HG02840 (cell line): ENCODE results near the gene PRKCH.

Source experiments
- ATAC-seq: cut with Tn5 transposase; IDR thresholded peaks from one replicate; pipeline ENCODE4 v1.9.1; 2021; ENCODE audit warnings: mild to moderate bottlenecking, moderate library complexity, moderate number of reproducible peaks; ENCODE audit not compliant: unreplicated experiment, low FRiP score

PRKCH gene

GRCh38 chr14:61559641-61560201 lies 238.3 kb downstream of the PRKCH start:
- ATAC-seq = no peak

DNA sequence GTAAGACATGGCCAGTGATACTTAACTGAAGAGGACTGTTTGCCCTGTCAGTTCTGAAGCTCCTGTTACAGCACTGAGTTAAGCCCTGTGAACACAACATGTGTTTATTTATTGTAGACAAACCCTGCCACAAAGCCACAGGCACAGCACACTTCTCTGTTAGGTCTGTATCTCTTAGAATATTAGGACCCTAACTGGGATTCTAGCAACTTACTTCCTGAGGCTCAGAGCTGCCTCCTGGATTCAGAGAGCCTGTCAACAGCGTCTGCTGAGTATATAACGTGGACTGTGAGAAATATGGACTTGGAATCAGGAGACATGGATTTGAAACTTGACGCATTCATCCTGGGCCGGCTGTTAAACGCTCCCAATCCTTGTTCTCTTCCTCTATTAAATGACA lies 238.9 kb downstream of the PRKCH start:
- ATAC-seq = no peak

GRCh38 chr14:61561104-61561503 lies 239.7 kb downstream of the PRKCH start:
- ATAC-seq = no peak

GRCh38 chr14:61561657-61562276 lies 240.4 kb downstream of the PRKCH start:
- no peak for ATAC-seq

DNA sequence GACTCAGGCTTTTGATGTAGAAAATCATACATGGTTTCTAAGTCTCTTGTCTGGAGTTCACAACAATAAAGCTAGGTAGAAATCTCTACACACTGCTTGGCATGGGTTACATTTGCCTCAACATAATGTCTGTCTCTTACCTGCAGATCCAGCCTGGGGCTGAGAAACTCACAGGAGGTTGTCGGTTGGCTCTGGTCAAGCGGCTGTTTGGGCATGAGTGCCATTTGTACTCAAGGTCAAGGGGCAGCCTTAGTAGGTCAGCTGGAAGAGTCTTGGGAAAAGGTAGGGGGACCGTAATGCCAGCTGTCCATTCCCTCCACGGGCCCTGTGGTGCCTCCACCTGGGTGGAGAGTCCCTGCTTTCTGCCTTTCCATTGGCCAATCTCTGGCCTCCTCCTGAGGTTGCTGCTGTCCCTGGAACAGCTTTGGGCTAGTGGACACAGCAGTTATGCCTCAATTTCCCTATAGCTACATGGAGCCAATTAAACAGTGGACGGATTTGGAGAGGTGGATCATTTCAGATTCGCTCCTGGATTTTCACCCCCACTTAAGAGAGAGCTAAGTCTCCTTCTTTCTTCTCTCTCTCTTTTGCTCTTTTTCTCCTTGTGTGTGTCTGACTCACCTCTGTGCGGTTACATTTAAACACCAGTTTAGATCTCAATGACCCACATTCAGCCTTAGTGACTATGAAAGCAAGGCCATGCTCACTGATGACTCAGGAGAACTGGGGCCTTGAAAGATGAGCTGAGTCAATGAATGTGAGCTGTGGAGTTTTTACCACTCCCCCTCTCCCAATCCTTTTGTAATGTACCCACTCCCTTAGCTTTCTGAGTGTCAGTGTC lies 241.2 kb downstream of the PRKCH start:
- no peak for ATAC-seq

- no peak for ATAC-seq
Measured at GRCh38 chr14:61563162-61563511, 241.8 kb downstream of the PRKCH start.

GRCh38 chr14:61563880-61564617 lies 242.7 kb downstream of the PRKCH start:
- no peak for ATAC-seq

GRCh38 chr14:61564618-61565091 lies 243.3 kb downstream of the PRKCH start:
- no peak for ATAC-seq

DNA sequence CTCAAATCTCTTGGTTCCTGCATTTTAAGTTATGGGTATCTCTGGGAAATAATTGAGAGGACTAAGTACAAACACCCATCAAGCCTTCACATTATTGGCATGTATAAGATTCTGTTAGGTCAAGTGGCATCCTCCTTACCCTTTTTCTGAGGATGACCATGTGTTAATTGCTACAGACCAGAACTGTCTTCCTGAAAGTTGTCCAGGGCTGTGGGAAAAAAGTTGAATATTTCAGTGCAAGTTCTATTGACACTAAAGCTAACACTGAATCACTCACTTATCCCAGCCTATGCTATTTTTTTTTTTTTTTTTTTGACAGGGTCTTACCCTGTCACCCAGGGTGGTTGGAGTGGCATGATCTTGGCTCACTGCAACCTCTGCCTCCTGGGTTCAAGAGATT lies 243.8 kb downstream of the PRKCH start:
- no peak for ATAC-seq

DNA sequence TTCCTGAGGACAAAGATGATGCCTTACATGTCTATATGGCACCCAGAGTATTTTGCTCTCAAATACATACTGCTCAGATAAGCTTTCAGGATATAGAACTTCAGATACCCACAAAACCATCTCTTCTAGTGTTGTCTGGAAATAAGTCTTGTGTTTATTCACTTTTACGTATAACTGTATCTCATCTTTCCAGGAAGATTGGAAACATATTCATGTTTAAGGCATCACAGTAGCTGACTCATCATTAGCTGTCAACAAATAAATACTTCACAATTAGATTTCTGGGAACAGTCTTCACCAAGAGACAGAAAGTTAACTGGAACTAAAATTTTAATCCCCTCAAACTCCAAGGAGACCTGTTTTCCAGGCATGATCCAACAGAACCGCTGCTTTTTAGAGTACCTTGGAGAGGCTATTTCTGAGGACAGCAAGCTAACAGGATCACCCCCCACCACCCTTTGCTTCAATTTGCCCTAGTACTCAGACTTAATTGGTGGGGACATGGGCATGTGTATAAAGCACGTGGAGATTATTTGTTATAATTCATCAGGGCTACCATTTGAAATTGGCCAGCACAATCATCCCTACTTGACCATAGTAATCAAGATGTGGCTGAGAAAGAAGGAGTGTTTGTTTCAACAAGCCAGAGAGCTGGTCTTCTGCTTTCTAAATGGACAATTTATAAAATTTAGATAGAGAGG lies 244.6 kb downstream of the PRKCH start:
- ATAC-seq = no peak

- ATAC-seq = no peak
Measured at GRCh38 chr14:61566537-61567225, 245.3 kb downstream of the PRKCH start.

DNA sequence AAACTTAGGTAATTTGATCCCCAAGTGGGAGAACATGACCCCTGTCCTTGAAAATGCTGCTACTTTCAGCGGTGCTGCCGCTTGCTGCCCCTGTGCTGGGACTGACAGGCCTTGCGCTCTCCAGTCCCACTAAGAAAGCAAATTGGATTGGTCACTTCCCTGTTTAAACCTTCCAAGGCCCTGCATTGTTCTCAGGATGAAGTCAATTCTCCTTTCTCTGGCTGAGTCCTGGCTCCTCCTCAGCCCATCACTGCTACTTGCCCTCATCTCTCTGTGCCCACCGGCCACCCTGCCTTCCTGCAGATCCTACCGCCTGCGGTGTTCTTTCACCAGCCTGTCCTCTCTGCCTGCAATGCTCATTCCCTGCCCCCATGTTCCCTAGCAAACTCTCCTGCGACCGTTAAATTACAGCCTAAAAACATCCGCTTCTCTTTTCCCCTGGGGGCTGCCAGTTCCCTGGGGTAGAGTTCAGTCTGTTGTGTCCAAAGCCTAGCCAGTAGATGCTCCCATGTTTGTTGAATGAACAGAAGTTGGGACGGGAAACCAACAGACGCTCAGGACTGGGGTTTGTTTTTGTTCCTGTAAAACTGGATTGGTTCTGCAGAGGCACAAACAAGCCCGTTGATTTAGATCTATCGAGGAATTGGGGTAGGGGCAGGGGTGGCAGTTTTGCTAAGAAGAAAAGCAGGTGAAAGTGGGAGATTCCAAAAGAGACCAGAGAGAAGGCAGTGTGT lies 246.6 kb downstream of the PRKCH start:
- ATAC-seq = peak; percentile 5

DNA sequence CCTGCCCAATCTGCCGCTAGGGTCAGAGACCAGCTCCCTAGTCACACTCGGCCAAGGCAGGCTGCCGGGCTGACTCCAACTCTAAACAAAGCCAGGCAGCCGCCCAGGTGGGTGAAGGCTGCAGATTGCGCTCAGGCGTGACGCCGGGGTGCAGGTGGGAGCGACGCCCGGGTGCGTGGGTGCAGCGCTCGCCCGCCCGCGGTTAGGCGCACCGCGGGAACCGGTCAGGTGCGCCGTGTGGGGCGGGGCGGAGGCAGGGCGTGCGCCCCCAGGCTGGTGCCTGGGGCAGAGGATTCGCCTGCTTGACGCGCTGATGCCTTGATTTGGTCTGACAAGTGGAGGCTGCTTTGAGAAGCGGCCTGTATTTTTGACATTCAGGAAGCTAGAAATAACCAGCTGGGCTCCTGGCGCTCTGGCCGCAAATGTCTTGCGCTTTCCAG lies 247.2 kb downstream of the PRKCH start:
- ATAC-seq = peak; percentile 82

- no peak for ATAC-seq
Measured at GRCh38 chr14:61569308-61569707, 247.9 kb downstream of the PRKCH start.

GRCh38 chr14:61569812-61570548 lies 248.6 kb downstream of the PRKCH start:
- ATAC-seq = no peak

DNA sequence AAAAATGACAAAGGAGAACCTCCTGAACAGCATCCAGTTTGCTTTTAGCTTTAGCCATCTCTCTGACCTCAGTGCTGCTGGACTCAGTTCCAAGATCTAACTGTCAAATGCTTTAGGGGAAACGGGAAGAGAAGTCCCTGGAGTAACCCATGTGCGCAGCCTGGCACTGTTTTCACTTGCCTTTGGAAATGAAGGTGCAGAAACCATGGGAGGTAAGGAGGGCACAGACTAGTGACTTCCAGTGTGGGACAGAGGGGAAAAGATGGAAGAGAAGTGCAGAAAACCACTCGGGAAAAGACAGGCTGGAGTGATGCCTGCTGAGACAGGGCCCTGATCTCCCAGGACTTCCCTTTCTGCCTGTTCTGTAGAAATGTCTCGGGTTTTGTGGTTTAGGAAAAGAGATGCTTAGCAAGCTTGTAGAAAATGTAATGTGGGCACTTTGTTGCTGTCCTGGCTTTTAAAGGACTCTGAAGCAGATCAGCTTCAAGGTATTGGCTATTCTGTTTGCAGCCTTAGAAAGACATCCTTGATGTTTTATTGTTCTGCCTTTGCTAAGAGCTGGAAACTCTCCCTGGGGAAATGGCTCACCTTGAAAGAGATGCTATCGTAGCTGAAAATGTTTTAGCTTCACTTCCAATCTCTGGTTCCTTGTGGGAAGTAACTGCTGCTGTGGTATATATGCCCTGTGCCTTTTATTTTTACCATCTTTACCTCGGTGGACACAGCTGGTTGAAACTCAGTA lies 249.3 kb downstream of the PRKCH start:
- ATAC-seq = no peak

DNA sequence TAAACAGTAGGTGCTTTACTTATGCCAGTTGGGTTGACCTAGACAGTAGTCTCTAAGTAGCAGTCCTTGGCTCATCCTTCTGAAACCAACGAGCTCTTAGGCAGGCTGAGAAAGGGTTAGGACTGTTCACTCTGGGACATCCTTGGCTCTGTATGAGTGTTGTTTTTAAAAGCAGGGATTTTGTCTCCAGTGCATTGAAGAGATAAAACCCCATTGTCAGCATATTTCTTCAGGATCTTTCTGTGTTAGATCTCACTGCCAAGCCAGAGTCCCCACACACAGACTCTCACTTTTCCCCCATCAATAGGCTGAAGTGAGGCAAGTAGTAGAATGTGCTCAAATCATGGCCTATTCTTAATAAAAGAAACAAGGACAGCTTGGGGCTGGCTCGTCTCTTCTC lies 250.5 kb downstream of the PRKCH start:
- ATAC-seq = no peak

- ATAC-seq = no peak
Measured at GRCh38 chr14:61573321-61573720, 251.9 kb downstream of the PRKCH start.
